K562 (cell line): Measurements from ENCODE around the gene TAS2R38. TPM values are rescaled to one million over a fixed set of nuclear protein-coding genes. Genes with fewer than 3 reads are reported as not detected.

Source experiments
- ATAC-seq: fragments of 200-7000 bp; cut with Tn5 transposase; 3 replicates; pipeline ENCODE4 v1.9.1; 2020; ENCODE audit warnings: moderate library complexity
- BruUV-seq: library from RNA; stranded (reverse); fragments of 400-500 nt; replicated peaks from 2 replicates; lab custom pipeline; 2021; lab: Mats Ljungman, UMichigan
- CTCF ChIA-PET: fragments of 300-600 bp; formaldehyde crosslinking; extraction: SDS; loops from one replicate; lab custom pipeline; 2021; ENCODE audit warnings: low intra/inter-chr PET ratio; lab: Yijun Ruan, JAX
- POLR2A ChIA-PET: fragments of 300-600, 350-650 bp; sonication (Branson Sonifier 250); formaldehyde crosslinking; extraction: SDS; loops from one replicate; lab custom pipeline; 2021; ENCODE audit warnings: antibody characterized with exemption, inconsistent platforms; lab: Yijun Ruan, JAX
- DNase-seq, 4 experiments: peaks; one replicate each; pipeline versions ENCODE4 v3.0.0 to v3.0.0-alpha.2; 2011 to 2018; ENCODE audit warnings: low spot score in 3 of 4, mixed read lengths in 3 of 4; ENCODE audit errors: extremely low read depth in 1 of 4
- FAIRE-seq: peaks from 2 replicates; lab custom pipeline; 2011; peaks lifted over from hg19 to GRCh38; lab: Jason Lieb, UNC
- H2AFZ ChIP-seq: 2 replicates; pipeline ENCODE4 v1.6.0; 2011; ENCODE audit warnings: low read depth, low read length, control low read depth, inconsistent platforms
- H3K27ac ChIP-seq: fragments of 200-600 bp; 3 replicates; pipeline ENCODE4 v1.8.0; 2011; ENCODE audit warnings: low read depth, mild to moderate bottlenecking, control low read depth, inconsistent platforms, low read length, moderate library complexity, mixed read lengths; ENCODE audit errors: extremely low read depth
- H3K27me3 ChIP-seq, 2 experiments: fragments of 300-600 bp in 1 of 2; 2 replicates in 1 of 2; 3 replicates in 1 of 2; pipeline versions ENCODE4 v1.6.0 to v1.8.0; 2011; ENCODE audit warnings: inconsistent platforms in 2 of 2, low read length in 2 of 2, mild to moderate bottlenecking in 1 of 2, mixed read lengths in 1 of 2, moderate library complexity in 1 of 2; ENCODE audit not compliant: control insufficient read depth in 2 of 2, insufficient read depth in 2 of 2
- H3K36me3 ChIP-seq: fragments of 300-600 bp; 3 replicates; pipeline ENCODE4 v1.8.0; 2011; ENCODE audit warnings: mild to moderate bottlenecking, low read length, inconsistent platforms; ENCODE audit not compliant: control insufficient read depth, insufficient read depth
- H3K4me1 ChIP-seq, 2 experiments: fragments of 200-600 bp in 1 of 2; replicated peaks in 1 of 2; 2 replicates in 1 of 2; 3 replicates in 1 of 2; pipeline versions ENCODE4 v1.5.1 to v1.8.0; 2011; ENCODE audit warnings: inconsistent platforms in 2 of 2, low read length in 2 of 2, mild to moderate bottlenecking in 1 of 2, mixed read lengths in 1 of 2, moderate library complexity in 1 of 2; ENCODE audit not compliant: control insufficient read depth in 2 of 2, insufficient read depth in 2 of 2
- H3K4me2 ChIP-seq: 2 replicates; pipeline ENCODE4 v1.6.1; 2011; ENCODE audit warnings: low read length, control low read depth, inconsistent platforms, mixed read lengths; ENCODE audit not compliant: insufficient read depth
- H3K4me3 ChIP-seq: fragments of 200-600 bp; sonication (generic), shearing (Covaris generic); 2 replicates; pipeline ENCODE4 v1.5.1; 2016; ENCODE audit warnings: control low read depth, inconsistent platforms
- H3K79me2 ChIP-seq: fragments of 200-600 bp; 3 replicates; pipeline ENCODE4 v1.8.0; 2011; ENCODE audit warnings: low read length, inconsistent platforms; ENCODE audit not compliant: control insufficient read depth, insufficient read depth
- H3K9ac ChIP-seq, 2 experiments: 2 replicates each; pipeline versions ENCODE4 v1.6.0 to v1.6.1; 2011; ENCODE audit warnings: low read depth in 2 of 2, low read length in 2 of 2, control low read depth in 1 of 2, inconsistent platforms in 1 of 2, mild to moderate bottlenecking in 1 of 2, mixed read lengths in 1 of 2; ENCODE audit not compliant: insufficient read depth in 1 of 2
- H3K9me1 ChIP-seq: one replicate; pipeline ENCODE4 v1.6.0; 2011; ENCODE audit warnings: inconsistent platforms, mild to moderate bottlenecking, low read length, moderate library complexity; ENCODE audit not compliant: control insufficient read depth, insufficient read depth
- H3K9me3 ChIP-seq: replicated peaks from 2 replicates; pipeline ENCODE4 v1.5.1; 2011; ENCODE audit warnings: low read depth, low read length, inconsistent platforms; ENCODE audit not compliant: control insufficient read depth, insufficient read depth
- H4K20me1 ChIP-seq: replicated peaks from 2 replicates; pipeline ENCODE4 v1.6.1; 2011; ENCODE audit warnings: low read length, inconsistent platforms, mixed read lengths; ENCODE audit not compliant: control insufficient read depth, insufficient read depth
- ATF2 ChIP-seq: sonication (generic); formaldehyde crosslinking; IDR thresholded peaks from 2 replicates; pipeline ENCODE4 v1.8.1; 2022; ENCODE audit warnings: missing genetic modification reagents
- CEBPG ChIP-seq, 3 experiments: fragments of 200-800 bp in 1 of 3; sonication (Bioruptor generic) in 1 of 3; sonication (generic) in 1 of 3; formaldehyde crosslinking in 1 of 3; IDR thresholded peaks in 2 of 3; conservative IDR thresholded peaks in 1 of 3; 2 replicates each; pipeline versions ENCODE4 v1.6.1 to v1.8.0; 2016 to 2022; ENCODE audit warnings: missing compliant biosample characterization in 2 of 3, missing genetic modification characterization in 2 of 3, mild to moderate bottlenecking in 1 of 3, missing genetic modification reagents in 1 of 3
- MAX ChIP-seq: sonication (generic); formaldehyde crosslinking; IDR thresholded peaks from 2 replicates; pipeline ENCODE4 v1.9.0; 2022; ENCODE audit warnings: mild to moderate bottlenecking, missing genetic modification reagents
- MNT ChIP-seq, 2 experiments: fragments of 450-650 bp; conservative IDR thresholded peaks; 2 replicates each; pipeline ENCODE4 v1.6.1; 2017; ENCODE audit warnings: mild to moderate bottlenecking in 2 of 2, moderate library complexity in 2 of 2
- NR2C2 ChIP-seq, 2 experiments: fragments of 200-800 bp in 1 of 2; sonication (Bioruptor generic) in 1 of 2; sonication (generic) in 1 of 2; formaldehyde crosslinking in 1 of 2; IDR thresholded peaks; 2 replicates each; pipeline versions ENCODE4 v1.6.1 to v1.8.0; 2016 to 2022; ENCODE audit warnings: mild to moderate bottlenecking in 1 of 2, missing compliant biosample characterization in 1 of 2, missing genetic modification characterization in 1 of 2, missing genetic modification reagents in 1 of 2
- NUFIP1 ChIP-seq: fragments of 450-650 bp; IDR thresholded peaks from 2 replicates; pipeline ENCODE4 v1.6.1; 2018; ENCODE audit not compliant: partially characterized antibody
- STAT5A ChIP-seq: IDR thresholded peaks from 2 replicates; pipeline ENCODE4 v1.6.1; 2012; ENCODE audit warnings: low read length, inconsistent platforms, borderline replicate concordance
- ZBTB17 ChIP-seq: fragments of 450-650 bp; formaldehyde crosslinking; IDR thresholded peaks from 2 replicates; pipeline ENCODE4 v1.4.0; 2020; ENCODE audit warnings: mild to moderate bottlenecking
- ZNF324 ChIP-seq: fragments of 250-450 bp; sonication (Bioruptor Pico); IDR thresholded peaks from 2 replicates; pipeline ENCODE4 v1.4.0; 2020; ENCODE audit warnings: mild to moderate bottlenecking
- ZNF696 ChIP-seq: fragments of 250-450 bp; sonication (Bioruptor Pico); conservative IDR thresholded peaks from 2 replicates; pipeline ENCODE4 v1.4.0; 2020; ENCODE audit warnings: mild to moderate bottlenecking, moderate library complexity
- WGBS: fragments of 100-300 bp; shearing (Covaris generic); methylation state at CpG from one replicate; pipeline ENCODE4 v1.1.6; 2016; ENCODE audit warnings: low coverage, mixed read lengths; ENCODE audit not compliant: insufficient coverage; ENCODE audit errors: missing lambda C conversion rate; 5-methylcytosine and 5-hydroxymethylcytosine counted together
- in situ Hi-C: fragments of 300-500 bp; cut with MboI; formaldehyde crosslinking; loops from 4 replicates; pipeline ENCODE4 v1.15.0; 2018; ENCODE audit warnings: inconsistent platforms, mixed read lengths
- intact Hi-C: fragments of 100-400 bp; cut with micrococcal nuclease; formaldehyde crosslinking; loops from 2 replicates; pipeline ENCODE4 v1.14.2; 2022
- polyA plus RNA-seq, 8 experiments: library from polyadenylated mRNA; depleted of rRNA in 4 of 8; stranded (reverse) in 5 of 8; unstranded in 3 of 8; fragments of >200 nt; fragmentation: Nextera tagmentation in 2 of 8; fragmentation: Illumina TruSeq in 1 of 8; extraction: Ambion mirVana in 2 of 8; extraction: Trizol in 1 of 8; gene quantifications; 2 replicates each; pipeline versions ENCODE4 v1.2.1 to v1.2.3, GENCODE V29; 2011 to 2014; ENCODE audit warnings: inconsistent platforms in 1 of 8, missing spikeins in 1 of 8
- total RNA-seq, 7 experiments: library from RNA; depleted of rRNA in 6 of 7; stranded (reverse); fragments of >200 nt in 6 of 7; fragmentation: Illumina TruSeq in 2 of 7; extraction: Trizol in 2 of 7; gene quantifications; 2 replicates each; pipeline versions ENCODE4 v1.2.1 to v1.2.3, GENCODE V29; 2011 to 2021; ENCODE audit warnings: low replicate concordance in 1 of 7

TAS2R38 gene
- total and polyA plus RNA-seq, 9 of the 15 experiments (the other 6 are each of a cell fraction or from before 2014, with no cell fraction given): not detected

- ATAC-seq (no peak), FAIRE-seq (no peak), DNase-seq (no peak)
- H3K9ac ChIP-seq: no peak overlapping the region
- no peaks in the 10 kb centered on the region for H3K9me3 ChIP-seq
- no peak overlapping the region for H3K4me3 ChIP-seq
- in situ Hi-C loops (no loop called here), intact Hi-C loops (no loop called here)
- no peak overlapping the region for H3K27ac ChIP-seq
- no TSS peak for BruUV-seq
- ChIA-PET POLR2A (no interaction called here), CTCF (no interaction called here)
- H3K36me3 ChIP-seq: no peaks in the 10 kb centered on the region
- H3K4me2 ChIP-seq: no peak overlapping the region
- TF ChIP-seq ZNF324 (CRISPR knock-in tag) (no peak), CEBPG (CRISPR knock-in tag; IDR thresholded peaks at IDR 0.05) (no peak), CEBPG (tag; conservative IDR thresholded peaks at IDR 0.05 in 1 of 2, IDR thresholded peaks at IDR 0.05 in 1 of 2) (peak in 1 of 2 experiments; percentile 62; a peak in 2 of 4 replicates)
- no peak overlapping the region for H2AFZ ChIP-seq
- 0% methylated on average over 2 of the region's 2 CpGs for WGBS
- H3K9me1 ChIP-seq: no peaks in the 10 kb centered on the region
- no peaks in the 10 kb centered on the region for H4K20me1 ChIP-seq
- H3K4me1 ChIP-seq: no peaks in the 10 kb centered on the region
- no peaks in the 10 kb centered on the region for H3K79me2 ChIP-seq
- no peaks in the 10 kb centered on the region for H3K27me3 ChIP-seq
Measured at GRCh38 chr7:141949021-141949420, 24.6 kb downstream of the TAS2R38 start.

GRCh38 chr7:141946796-141947195 is 26.8 kb downstream of the TAS2R38 start, which contains the start of gene CLEC5A:
Gene CLEC5A (minus strand): TSS chr7:141946974. CDS start chr7:141946292, 682 bp downstream.
- Histone ChIP-seq H3K9me3 (no peaks in the 10 kb centered on the region), H4K20me1 (no peaks in the 10 kb centered on the region), H3K27ac (no peak within 1 kb of the TSS), H3K9me1 (no peaks in the 10 kb centered on the region), H2AFZ (no peak within 1 kb of the TSS), H3K4me2 (no peak within 1 kb of the TSS), H3K4me1 (no peaks in the 10 kb centered on the region), H3K36me3 (no peaks in the 10 kb centered on the region), H3K9ac (no peak within 1 kb of the TSS), H3K79me2 (no peaks in the 10 kb centered on the region), H3K27me3 (no peaks in the 10 kb centered on the region), H3K4me3 (no peak within 1 kb of the TSS)
- no peak for FAIRE-seq
- ChIA-PET CTCF (no interaction called here), POLR2A (no interaction called here)
- WGBS: 0% methylated on average over 3 of the region's 3 CpGs
- intact Hi-C loops: no loop called here
- in situ Hi-C loops: no loop called here
- no peak for ATAC-seq
- BruUV-seq: no TSS peak
- TF ChIP-seq NR2C2 (CRISPR knock-in tag; IDR thresholded peaks at IDR 0.05) (no peak), NR2C2 (tag; IDR thresholded peaks at IDR 0.05) (no peak), MAX (CRISPR knock-in tag) (no peak), ATF2 (CRISPR knock-in tag) (no peak), NUFIP1 (no peak), ZNF696 (no peak), ZBTB17 (CRISPR knock-in tag) (no peak), MNT (conservative IDR thresholded peaks at IDR 0.05) (no peak), STAT5A (no peak)
- no peak for DNase-seq
